ENCODE measurements around the gene LANCL2.

The LANCL2 gene

GRCh38 chr7:55343860-55344606 lies 21.1 kb upstream of the LANCL2 start:
- Histone ChIP-seq H3K9me2 (replicated peaks; ENCODE audit: insufficient read depth, low read length) (no peaks in the 10 kb centered on the region), H3K4me2 (ENCODE audit: low read depth, low read length, poor library complexity, severe bottlenecking) (no peak overlapping the region), H3K27ac (ENCODE audit: low read depth, low read length) (no peak overlapping the region), H2AFZ (ENCODE audit: low read depth, low read length, severe bottlenecking) (no peak overlapping the region), H3F3A (ENCODE audit: insufficient read depth) (no peaks in the 10 kb centered on the region), H3K9me3 (ENCODE audit: insufficient read depth, low read length) (no peaks in the 10 kb centered on the region), H4K20me1 (ENCODE audit: low read depth, low read length) (no peaks in the 10 kb centered on the region), H3K4me3 (ENCODE audit: insufficient read depth, low read length, poor library complexity, severe bottlenecking) (no peak overlapping the region), H3K27me3 (ENCODE audit: low read length) (no peaks in the 10 kb centered on the region), H3K36me3 (ENCODE audit: low read length) (no peaks in the 10 kb centered on the region), H3K9ac (ENCODE audit: low read length) (no peak overlapping the region), H3K79me2 (ENCODE audit: insufficient read depth, low read length) (no peaks in the 10 kb centered on the region)
- TF ChIP-seq, protein P1, sequence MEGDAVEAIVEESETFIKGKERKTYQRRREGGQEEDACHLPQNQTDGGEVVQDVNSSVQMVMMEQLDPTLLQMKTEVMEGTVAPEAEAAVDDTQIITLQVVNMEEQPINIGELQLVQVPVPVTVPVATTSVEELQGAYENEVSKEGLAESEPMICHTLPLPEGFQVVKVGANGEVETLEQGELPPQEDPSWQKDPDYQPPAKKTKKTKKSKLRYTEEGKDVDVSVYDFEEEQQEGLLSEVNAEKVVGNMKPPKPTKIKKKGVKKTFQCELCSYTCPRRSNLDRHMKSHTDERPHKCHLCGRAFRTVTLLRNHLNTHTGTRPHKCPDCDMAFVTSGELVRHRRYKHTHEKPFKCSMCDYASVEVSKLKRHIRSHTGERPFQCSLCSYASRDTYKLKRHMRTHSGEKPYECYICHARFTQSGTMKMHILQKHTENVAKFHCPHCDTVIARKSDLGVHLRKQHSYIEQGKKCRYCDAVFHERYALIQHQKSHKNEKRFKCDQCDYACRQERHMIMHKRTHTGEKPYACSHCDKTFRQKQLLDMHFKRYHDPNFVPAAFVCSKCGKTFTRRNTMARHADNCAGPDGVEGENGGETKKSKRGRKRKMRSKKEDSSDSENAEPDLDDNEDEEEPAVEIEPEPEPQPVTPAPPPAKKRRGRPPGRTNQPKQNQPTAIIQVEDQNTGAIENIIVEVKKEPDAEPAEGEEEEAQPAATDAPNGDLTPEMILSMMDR (IDR thresholded peaks at IDR 0.05; ENCODE audit: insufficient read depth, low read length, poor library complexity, severe bottlenecking), result no peak
- TF ChIP-seq EZH2phosphoT487 (conservative IDR thresholded peaks at IDR 0.05; ENCODE audit: low read length), result no peak

- no peak overlapping the region for H3K4me2 ChIP-seq (ENCODE audit: low read depth, low read length, poor library complexity, severe bottlenecking)
- H2AFZ ChIP-seq (ENCODE audit: low read depth, low read length, severe bottlenecking), result no peak overlapping the region
- no peaks in the 10 kb centered on the region for H3K79me2 ChIP-seq (ENCODE audit: insufficient read depth, low read length)
- no peak overlapping the region for H3K27ac ChIP-seq (ENCODE audit: low read depth, low read length)
- no peaks in the 10 kb centered on the region for H3K27me3 ChIP-seq (ENCODE audit: low read length)
- H3F3A ChIP-seq (ENCODE audit: insufficient read depth), result no peaks in the 10 kb centered on the region
- H3K9ac ChIP-seq (ENCODE audit: low read length), result no peak overlapping the region
- H4K20me1 ChIP-seq (ENCODE audit: low read depth, low read length), result no peaks in the 10 kb centered on the region
- TF ChIP-seq, protein P1 (IDR thresholded peaks at IDR 0.05; ENCODE audit: insufficient read depth, low read length, poor library complexity, severe bottlenecking), result no peak
- TF ChIP-seq EZH2phosphoT487 (conservative IDR thresholded peaks at IDR 0.05; ENCODE audit: low read length), result no peak
- no peaks in the 10 kb centered on the region for H3K9me3 ChIP-seq (ENCODE audit: insufficient read depth, low read length)
- no peaks in the 10 kb centered on the region for H3K9me2 ChIP-seq (replicated peaks; ENCODE audit: insufficient read depth, low read length)
- no peak overlapping the region for H3K4me3 ChIP-seq (ENCODE audit: insufficient read depth, low read length, poor library complexity, severe bottlenecking)
- no peaks in the 10 kb centered on the region for H3K36me3 ChIP-seq (ENCODE audit: low read length)
Measured at GRCh38 chr7:55344840-55345239, 20.3 kb upstream of the LANCL2 start.

GRCh38 chr7:55345292-55345691 lies 19.8 kb upstream of the LANCL2 start:
- Histone ChIP-seq H3K9me3 (ENCODE audit: insufficient read depth, low read length) (no peaks in the 10 kb centered on the region), H3F3A (ENCODE audit: insufficient read depth) (no peaks in the 10 kb centered on the region), H4K20me1 (ENCODE audit: low read depth, low read length) (no peaks in the 10 kb centered on the region), H3K4me3 (ENCODE audit: insufficient read depth, low read length, poor library complexity, severe bottlenecking) (no peak overlapping the region), H3K36me3 (ENCODE audit: low read length) (no peaks in the 10 kb centered on the region), H3K9ac (ENCODE audit: low read length) (no peak overlapping the region), H3K79me2 (ENCODE audit: insufficient read depth, low read length) (no peaks in the 10 kb centered on the region), H3K4me2 (ENCODE audit: low read depth, low read length, poor library complexity, severe bottlenecking) (no peak overlapping the region), H3K27ac (ENCODE audit: low read depth, low read length) (no peak overlapping the region), H2AFZ (ENCODE audit: low read depth, low read length, severe bottlenecking) (no peak overlapping the region), H3K9me2 (replicated peaks; ENCODE audit: insufficient read depth, low read length) (no peaks in the 10 kb centered on the region), H3K27me3 (ENCODE audit: low read length) (no peaks in the 10 kb centered on the region)
- TF ChIP-seq, protein P1 (IDR thresholded peaks at IDR 0.05; ENCODE audit: insufficient read depth, low read length, poor library complexity, severe bottlenecking), result no peak
- TF ChIP-seq EZH2phosphoT487 (conservative IDR thresholded peaks at IDR 0.05; ENCODE audit: low read length), result no peak

Measured in SU-DHL-6 (cell line).